ENCODE data around the gene PSMB8. TPM values are rescaled to one million over a fixed set of nuclear protein-coding genes. Genes with fewer than 3 reads are reported as not detected.
A peak's percentile ranks its signal among the peaks of the same experiment; 100 is the strongest.

The PSMB8 gene
- total and polyA plus RNA-seq, 2 of the 8 experiments (the other 6 are each of a cell fraction or from before 2014, with no cell fraction given): 18.4 to 43.0 TPM

DNA sequence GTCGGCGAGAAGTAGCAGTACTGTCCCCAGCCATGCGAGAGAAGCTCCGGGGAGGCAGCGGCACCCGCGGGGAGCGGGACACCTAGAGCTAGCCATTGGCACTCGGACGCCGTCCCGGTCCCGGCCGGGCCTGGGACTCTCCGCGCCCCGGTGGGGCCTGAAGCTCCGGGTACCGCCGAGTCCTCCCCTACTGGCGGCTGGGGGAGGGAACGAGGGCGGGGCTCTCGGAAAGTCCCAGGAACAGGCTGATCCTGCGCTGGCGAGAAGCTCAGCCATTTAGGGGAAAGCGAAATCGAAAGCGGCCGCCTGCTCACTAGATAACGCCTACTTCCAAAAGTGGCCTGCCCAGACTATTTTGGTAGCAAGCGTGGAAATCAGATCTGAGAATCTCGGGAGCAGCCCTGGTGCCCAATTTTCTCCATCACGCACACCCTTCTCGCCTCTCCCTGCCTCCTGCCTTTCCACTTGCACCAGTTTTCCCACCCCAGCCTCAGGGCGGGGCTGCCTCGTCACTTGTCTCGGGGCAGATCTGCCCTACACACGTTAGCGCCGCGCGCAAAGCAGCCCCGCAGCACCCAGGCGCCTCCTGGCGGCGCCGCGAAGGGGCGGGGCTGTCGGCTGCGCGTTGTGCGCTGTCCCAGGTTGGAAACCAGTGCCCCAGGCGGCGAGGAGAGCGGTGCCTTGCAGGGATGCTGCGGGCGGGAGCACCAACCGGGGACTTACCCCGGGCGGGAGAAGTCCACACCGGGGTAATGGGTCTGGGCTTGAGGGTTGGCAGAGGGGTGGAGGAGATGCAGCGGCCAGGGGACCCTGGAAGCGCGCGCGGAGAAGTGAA, 9.9 kb upstream of the PSMB8 start, which contains the start of the genes PSMB9 and TAP1:
TSS of gene PSMB9 (plus strand) at position 652 of the 835 bp plus-strand sequence. CDS start at position 690, 38 bp downstream.
TSS of gene TAP1 (minus strand) at position 164 of the 835 bp plus-strand sequence. CDS start at position 96, 68 bp downstream.
- Histone ChIP-seq H3K79me1 (ENCODE audit: low read depth, low read length) (no peaks in the 10 kb centered on the region), H4K20me1 (replicated peaks in 1 of 2; ENCODE audit: control insufficient read depth in 1 of 2, insufficient read depth in 2 of 2, low read length in 2 of 2) (no peaks in the 10 kb centered on the region), H2BK12ac (ENCODE audit: low read depth, low read length) (no peak within 1 kb of the TSS), H3K27ac (ENCODE audit: low read depth, low read length) (no peak within 1 kb of the TSS; the same call in 1 of the 2 replicates), H3K9me3 (ENCODE audit: insufficient read depth in 2 of 2, low read depth in 1 of 2, low read length in 1 of 2) (no peaks in the 10 kb centered on the region), H2BK5ac (ENCODE audit: low read depth, low read length) (no peak within 1 kb of the TSS), H2AFZ (ENCODE audit: low read length) (peak within 1 kb of the TSS; percentile 98), H3K14ac (ENCODE audit: insufficient read length) (no peak within 1 kb of the TSS), H3K36me3 (ENCODE audit: control insufficient read depth in 2 of 4, insufficient read depth in 4 of 4, low read length in 3 of 4) (peaks cover 0 to 4% (median 0%) of the 10 kb centered on the region in 4 experiments; a peak in 1 of 8 replicates), H3K4me3 (ENCODE audit: extremely low read depth in 1 of 4, insufficient read depth in 2 of 4, low read depth in 3 of 4, low read length in 4 of 4) (peak within 1 kb of the TSS; percentile 59 to 77 (median 76)), H2BK15ac (ENCODE audit: low read length) (peak within 1 kb of the TSS; percentile 89; the same call in 1 of the 2 replicates), H4K8ac (ENCODE audit: extremely low read depth, insufficient read depth, low read length) (peak within 1 kb of the TSS; percentile 43; the same call in 1 of the 2 replicates), H3K4me1 (replicated peaks in 1 of 4; ENCODE audit: control insufficient read depth in 3 of 4, insufficient read depth in 4 of 4, low read length in 3 of 4) (peaks cover 0 to 4% (median 1%) of the 10 kb centered on the region in 4 experiments; a peak in 4 of 7 replicates), H3K56ac (replicated peaks; ENCODE audit: insufficient read length, low read depth, low read length) (peak within 1 kb of the TSS; percentile 25), H2BK20ac (ENCODE audit: low read length) (no peak within 1 kb of the TSS), H3K27me3 (replicated peaks in 1 of 4; ENCODE audit: control insufficient read depth in 3 of 4, extremely low read depth in 1 of 4, insufficient read depth in 3 of 4, low read length in 3 of 4) (peaks cover 6 to 41% (median 36%) of the 10 kb centered on the region in 4 experiments), H2AK5ac (ENCODE audit: low read depth, low read length) (no peak within 1 kb of the TSS), H3K9ac (replicated peaks in 1 of 4; ENCODE audit: extremely low read depth in 1 of 4, low read depth in 3 of 4, low read length in 3 of 4) (peak within 1 kb of the TSS; percentile 49 to 61 (median 54); a peak in 6 of 7 replicates), H4K91ac (replicated peaks; ENCODE audit: insufficient read length, low read length) (peak within 1 kb of the TSS; percentile 26), H3K23me2 (ENCODE audit: low read depth, low read length) (peaks cover 13% of the 10 kb centered on the region), H3K4me2 (ENCODE audit: insufficient read depth in 1 of 2, low read depth in 2 of 2, low read length in 2 of 2) (peak within 1 kb of the TSS; percentile 98 to 99), H4K5ac (ENCODE audit: insufficient read length, low read depth, low read length) (peak within 1 kb of the TSS; percentile 87), H3K4ac (replicated peaks; ENCODE audit: insufficient read length, low read depth, low read length) (peak within 1 kb of the TSS; percentile 33), H3K79me2 (ENCODE audit: control insufficient read depth in 1 of 2, insufficient read depth in 2 of 2, low read length in 2 of 2) (no peaks in the 10 kb centered on the region), H2BK120ac (replicated peaks; ENCODE audit: low read depth, low read length) (no peak within 1 kb of the TSS), H3K23ac (ENCODE audit: insufficient read length) (no peak within 1 kb of the TSS), H3K18ac (ENCODE audit: extremely low read depth, low read length) (peak within 1 kb of the TSS; percentile 75)
- CTCF ChIA-PET (ENCODE audit: partially characterized antibody): interaction anchor here (0.6 to 19.9 kb wide), 12 partner anchors 10 to 416 kb away, joined by 3 to 402 read pairs (median 4); partner anchors contain the start of genes HLA-DMA, PSMB8 and TAP2
- WGBS, 2 experiments (ENCODE audit: extremely low coverage in 1 of 2, insufficient coverage in 1 of 2, insufficient read length in 1 of 2, insufficient replicate concordance in 2 of 2, low coverage in 1 of 2, low lambda C conversion rate in 2 of 2, missing lambda C conversion rate in 1 of 2): 3% methylated on average over 56 of the region's 68 CpGs; no CpG with 5 or more reads in 1 of the 2 experiments
- no peak for FAIRE-seq
- POLR2A ChIA-PET (ENCODE audit: partially characterized antibody): interaction anchor here (1.1 to 4.0 kb wide), 5 partner anchors 9 to 117 kb away, joined by 3 to 49 read pairs (median 5); partner anchors contain the start of genes BRD2 and TAP2
- DNase-seq (ENCODE audit: low read depth in 1 of 2, low spot score in 2 of 2): peak; percentile 80 to 91
- TF ChIP-seq POLR2A (IDR thresholded peaks at IDR 0.05; ENCODE audit: control extremely low read depth in 1 of 2, low read depth in 2 of 2, low read length in 2 of 2): peak in 1 of 2 experiments; percentile 42; a peak in 2 of 3 replicates
- peak; percentile 96 for TF ChIP-seq CREB1 (IDR thresholded peaks at IDR 0.05)
- no peak for TF ChIP-seq SIX5 (IDR thresholded peaks at IDR 0.05; ENCODE audit: low read depth, low read length)
- peak; percentile 98 for TF ChIP-seq RFX5 (IDR thresholded peaks at IDR 0.05; ENCODE audit: borderline replicate concordance, low read depth, low read length)
- TF ChIP-seq TAF1 (IDR thresholded peaks at IDR 0.05; ENCODE audit: low read depth, low read length): peak; percentile 55; the same call in 1 of the 2 replicates
- TF ChIP-seq JUN (IDR thresholded peaks at IDR 0.05; ENCODE audit: low read depth, low read length): no peak
- no peak for TF ChIP-seq RXRA (IDR thresholded peaks at IDR 0.05; ENCODE audit: insufficient read depth, low read depth, low read length)
- peak; percentile 21; the same call in 1 of the 2 replicates for TF ChIP-seq BACH1 (IDR thresholded peaks at IDR 0.05; ENCODE audit: low read length)
- peak; percentile 82; the same call in 1 of the 2 replicates for TF ChIP-seq SP4 (IDR thresholded peaks at IDR 0.05; ENCODE audit: low read length)
- peak; percentile 69 for TF ChIP-seq KDM4A (IDR thresholded peaks at IDR 0.05; ENCODE audit: low read depth, low read length, severe bottlenecking)
- peak; percentile 37; the same call in 1 of the 2 replicates for TF ChIP-seq YY1 (IDR thresholded peaks at IDR 0.05; ENCODE audit: low read depth, low read length)
- peak; percentile 83 for TF ChIP-seq RBBP5 (IDR thresholded peaks at IDR 0.05; ENCODE audit: borderline replicate concordance, low read depth, low read length)
